ENCODE measurements around the gene SHC2. TPM values are rescaled to one million over a fixed set of nuclear protein-coding genes. Genes with fewer than 3 reads are reported as not detected.

SHC2 gene
- total RNA-seq, 1 donor from 2014 or later = 26.0 TPM

GRCh38 chr19:391726-392374, 69.0 kb downstream of the SHC2 start:
- Histone ChIP-seq H3K4me3 (no peak overlapping the region), H3K27ac (no peak overlapping the region), H3K4me1 (no peaks in the 10 kb centered on the region), H3K27me3 (no peaks in the 10 kb centered on the region), H3K9me3 (no peaks in the 10 kb centered on the region), H3K36me3 (no peaks in the 10 kb centered on the region)
- intact Hi-C loops (cut with DNase I) = no loop called here
- TF ChIP-seq POLR2AphosphoS5 (IDR thresholded peaks at IDR 0.05; ENCODE audit: insufficient read depth in 1 of 2, low read depth in 1 of 2) (no peak), POLR2A (IDR thresholded peaks at IDR 0.05) (no peak), CTCF (IDR thresholded peaks at IDR 0.05) (no peak)
- DNase-seq (ENCODE audit: extremely low spot score in 2 of 2) = no peak

GRCh38 chr19:391207-391557, 69.7 kb downstream of the SHC2 start:
- intact Hi-C loops (cut with DNase I) = no loop called here
- DNase-seq (ENCODE audit: extremely low spot score in 2 of 2) = no peak
- Histone ChIP-seq H3K27me3 (no peaks in the 10 kb centered on the region), H3K4me3 (no peak overlapping the region), H3K27ac (no peak overlapping the region), H3K9me3 (no peaks in the 10 kb centered on the region), H3K4me1 (no peaks in the 10 kb centered on the region), H3K36me3 (no peaks in the 10 kb centered on the region)
- no peak for TF ChIP-seq POLR2AphosphoS5 (IDR thresholded peaks at IDR 0.05; ENCODE audit: insufficient read depth in 1 of 2, low read depth in 1 of 2)
- TF ChIP-seq POLR2A (IDR thresholded peaks at IDR 0.05) = no peak
- TF ChIP-seq CTCF (IDR thresholded peaks at IDR 0.05) = no peak

- DNase-seq (ENCODE audit: extremely low spot score in 2 of 2) = no peak
- Histone ChIP-seq H3K4me1 (no peaks in the 10 kb centered on the region), H3K36me3 (no peaks in the 10 kb centered on the region), H3K4me3 (no peak overlapping the region), H3K27ac (no peak overlapping the region), H3K27me3 (no peaks in the 10 kb centered on the region), H3K9me3 (no peaks in the 10 kb centered on the region)
- TF ChIP-seq POLR2AphosphoS5 (IDR thresholded peaks at IDR 0.05; ENCODE audit: insufficient read depth in 1 of 2, low read depth in 1 of 2) (no peak), POLR2A (IDR thresholded peaks at IDR 0.05) (no peak), CTCF (IDR thresholded peaks at IDR 0.05) (no peak)
- intact Hi-C loops (cut with DNase I) = no loop called here
Measured at GRCh38 chr19:390386-391206, 70.2 kb downstream of the SHC2 start.

GRCh38 chr19:389935-390289, 70.9 kb downstream of the SHC2 start:
- H3K27me3 ChIP-seq = no peaks in the 10 kb centered on the region
- no peak for DNase-seq (ENCODE audit: extremely low spot score in 2 of 2)
- TF ChIP-seq POLR2AphosphoS5 (IDR thresholded peaks at IDR 0.05; ENCODE audit: insufficient read depth in 1 of 2, low read depth in 1 of 2) = no peak
- TF ChIP-seq CTCF (IDR thresholded peaks at IDR 0.05) = no peak
- TF ChIP-seq POLR2A (IDR thresholded peaks at IDR 0.05) = no peak
- no peaks in the 10 kb centered on the region for H3K4me1 ChIP-seq
- H3K36me3 ChIP-seq = no peaks in the 10 kb centered on the region
- no peak overlapping the region for H3K4me3 ChIP-seq
- no peaks in the 10 kb centered on the region for H3K9me3 ChIP-seq
- intact Hi-C loops (cut with DNase I) = no loop called here
- no peak overlapping the region for H3K27ac ChIP-seq

Measured in vagina (tissue), 2 donors.